ENCODE results near the gene MAP10. TPM values are rescaled to one million over a fixed set of nuclear protein-coding genes. Genes with fewer than 3 reads are reported as not detected.

MAP10 gene
- total RNA-seq, 1 donor from 2014 or later, result 3.3 TPM

GRCh38 chr1:232822530-232822929 is 17.3 kb downstream of the MAP10 start:
- Histone ChIP-seq H3K4me2 (no peak overlapping the region), H3K36me3 (no peaks in the 10 kb centered on the region), H3K4me1 (no peaks in the 10 kb centered on the region), H2AFZ (replicated peaks) (no peak overlapping the region), H3K27me3 (no peaks in the 10 kb centered on the region), H3K9ac (no peak overlapping the region), H3K27ac (no peak overlapping the region), H3K4me3 (no peak overlapping the region), H4K20me1 (ENCODE audit: low read depth) (no peaks in the 10 kb centered on the region), H3K9me3 (ENCODE audit: low read depth) (no peaks in the 10 kb centered on the region), H3F3A (ENCODE audit: low read depth) (no peaks in the 10 kb centered on the region), H3K79me2 (ENCODE audit: low read depth) (no peaks in the 10 kb centered on the region)
- H3K27ac Mint-ChIP-seq, result no peak overlapping the region
- no peaks in the 10 kb centered on the region for H3K4me1 Mint-ChIP-seq
- H3K36me3 Mint-ChIP-seq, result no peaks in the 10 kb centered on the region
- H3K27me3 Mint-ChIP-seq (ENCODE audit: insufficient read depth, low read depth), result no peaks in the 10 kb centered on the region
- TF ChIP-seq EZH2phosphoT487 (IDR thresholded peaks at IDR 0.05) (no peak), EZH2 (IDR thresholded peaks at IDR 0.05) (no peak), CTCF (IDR thresholded peaks at IDR 0.05) (no peak)
- DNase-seq (ENCODE audit: low spot score), result no peak
- H3K4me3 Mint-ChIP-seq, result no peak overlapping the region
- peaks cover 2% of the 10 kb centered on the region for H3K9me3 Mint-ChIP-seq

- no peaks in the 10 kb centered on the region for H3K36me3 ChIP-seq
- no peaks in the 10 kb centered on the region for H3K9me3 ChIP-seq (ENCODE audit: low read depth)
- H3K4me3 ChIP-seq, result no peak overlapping the region
- no peaks in the 10 kb centered on the region for H3K27me3 ChIP-seq
- H3K9ac ChIP-seq, result no peak overlapping the region
- TF ChIP-seq EZH2phosphoT487 (IDR thresholded peaks at IDR 0.05) (no peak), EZH2 (IDR thresholded peaks at IDR 0.05) (no peak), CTCF (IDR thresholded peaks at IDR 0.05) (no peak)
- Mint-ChIP-seq H3K27me3 (ENCODE audit: insufficient read depth, low read depth) (no peaks in the 10 kb centered on the region), H3K9me3 (peaks cover 9% of the 10 kb centered on the region), H3K36me3 (no peaks in the 10 kb centered on the region), H3K4me3 (no peak overlapping the region), H3K4me1 (no peaks in the 10 kb centered on the region), H3K27ac (no peak overlapping the region)
- no peaks in the 10 kb centered on the region for H3K79me2 ChIP-seq (ENCODE audit: low read depth)
- no peak for DNase-seq (ENCODE audit: low spot score)
- H3K27ac ChIP-seq, result no peak overlapping the region
- no peak overlapping the region for H3K4me2 ChIP-seq
- no peaks in the 10 kb centered on the region for H3K4me1 ChIP-seq
- no peaks in the 10 kb centered on the region for H4K20me1 ChIP-seq (ENCODE audit: low read depth)
- no peak overlapping the region for H2AFZ ChIP-seq (replicated peaks)
- no peaks in the 10 kb centered on the region for H3F3A ChIP-seq (ENCODE audit: low read depth)
These were observed 21.1 kb downstream of the MAP10 start for GRCh38 chr1:232826318-232826717.

- no peak for DNase-seq (ENCODE audit: low spot score)
- Histone ChIP-seq H3K4me2 (no peak overlapping the region), H3F3A (ENCODE audit: low read depth) (no peaks in the 10 kb centered on the region), H3K4me3 (no peak overlapping the region), H3K36me3 (no peaks in the 10 kb centered on the region), H3K9me3 (ENCODE audit: low read depth) (no peaks in the 10 kb centered on the region), H2AFZ (replicated peaks) (no peak overlapping the region), H3K27ac (no peak overlapping the region), H3K4me1 (no peaks in the 10 kb centered on the region), H3K27me3 (no peaks in the 10 kb centered on the region), H3K9ac (no peak overlapping the region), H3K79me2 (ENCODE audit: low read depth) (no peaks in the 10 kb centered on the region), H4K20me1 (ENCODE audit: low read depth) (no peaks in the 10 kb centered on the region)
- H3K4me1 Mint-ChIP-seq, result no peaks in the 10 kb centered on the region
- H3K36me3 Mint-ChIP-seq, result no peaks in the 10 kb centered on the region
- no peaks in the 10 kb centered on the region for H3K27me3 Mint-ChIP-seq (ENCODE audit: insufficient read depth, low read depth)
- peaks cover 7% of the 10 kb centered on the region for H3K9me3 Mint-ChIP-seq
- peak overlapping the region; percentile 51 for H3K27ac Mint-ChIP-seq
- H3K4me3 Mint-ChIP-seq, result peak overlapping the region; percentile 36
- TF ChIP-seq EZH2phosphoT487 (IDR thresholded peaks at IDR 0.05) (no peak), EZH2 (IDR thresholded peaks at IDR 0.05) (no peak), CTCF (IDR thresholded peaks at IDR 0.05) (no peak)
These were observed 25.4 kb downstream of the MAP10 start for GRCh38 chr1:232830661-232831060.

All from neural progenitor cell (in vitro differentiated cells).